Stimulated activated CD4-positive, alpha-beta T cell treated with anti-CD3 and anti-CD28 coated beads, Interleukin-4, amount 100 ng/mL, for 24 hours (primary cell): ENCODE results near the gene DHRS9.
"Not testable (repeated sequence)": the region's sequence is repeated elsewhere in the genome, so short reads cannot be mapped to it uniquely, and the experiment has no call there.

Experiments used
- DNase-seq: peaks from one replicate; pipeline ENCODE4 v3.0.0-alpha.2; 2020

Gene DHRS9

GRCh38 chr2:169069341-169069740 is at the start of gene DHRS9:
Gene DHRS9, plus strand, starts transcription at chr2:169069563. Its CDS starts 12,019 bp downstream, at chr2:169081582.
- DNase-seq: peak; percentile 36

GRCh38 chr2:169023161-169023560 is 46.2 kb upstream of the DHRS9 start:
- no peak for DNase-seq

- DNase-seq: no peak
Measured at GRCh38 chr2:169026056-169026455, 43.3 kb upstream of the DHRS9 start.

- DNase-seq: no peak
Measured at GRCh38 chr2:169027234-169027633, 42.1 kb upstream of the DHRS9 start.

- no peak for DNase-seq
Measured at GRCh38 chr2:169029341-169029740, 40.0 kb upstream of the DHRS9 start.

GRCh38 chr2:169031202-169031601 is 38.2 kb upstream of the DHRS9 start, which contains the start of gene ABCB11:
Gene ABCB11, minus strand, starts transcription at chr2:169031324. Its CDS starts 13,199 bp downstream, at chr2:169018125.
- DNase-seq: no peak

GRCh38 chr2:169034256-169034655 is 35.1 kb upstream of the DHRS9 start:
- DNase-seq: no peak

- DNase-seq: no peak
Measured at GRCh38 chr2:169034984-169035544, 34.3 kb upstream of the DHRS9 start.

GRCh38 chr2:169035887-169036286 is 33.5 kb upstream of the DHRS9 start:
- DNase-seq: no peak

- DNase-seq: no peak
Measured at GRCh38 chr2:169036736-169037440, 32.5 kb upstream of the DHRS9 start.

- DNase-seq: no peak
Measured at GRCh38 chr2:169038338-169038757, 31.0 kb upstream of the DHRS9 start.

- no peak for DNase-seq
Measured at GRCh38 chr2:169039702-169040101, 29.7 kb upstream of the DHRS9 start.

- no peak for DNase-seq
Measured at GRCh38 chr2:169041594-169041993, 27.8 kb upstream of the DHRS9 start.

GRCh38 chr2:169042856-169043255 is 26.5 kb upstream of the DHRS9 start:
- no peak for DNase-seq

- DNase-seq: no peak
Measured at GRCh38 chr2:169046440-169047151, 22.8 kb upstream of the DHRS9 start.

GRCh38 chr2:169047256-169048250 is 21.8 kb upstream of the DHRS9 start:
- DNase-seq: no peak

GRCh38 chr2:169049142-169049541 is 20.2 kb upstream of the DHRS9 start:
- no peak for DNase-seq

- no peak for DNase-seq
Measured at GRCh38 chr2:169050476-169051240, 18.7 kb upstream of the DHRS9 start.

- not testable (repeated sequence) for DNase-seq
Measured at GRCh38 chr2:169054575-169054974, 14.8 kb upstream of the DHRS9 start.

- not testable (repeated sequence) for DNase-seq
Measured at GRCh38 chr2:169064199-169064598, 5.2 kb upstream of the DHRS9 start.

GRCh38 chr2:169065422-169065821 is 3.9 kb upstream of the DHRS9 start:
- no peak for DNase-seq
